GM18499 (cell line): ENCODE measurements around the gene TRAPPC12.

Source experiments
- ATAC-seq: cut with Tn5 transposase; IDR thresholded peaks from one replicate; pipeline ENCODE4 v1.9.1; 2021; ENCODE audit warnings: moderate number of reproducible peaks; ENCODE audit not compliant: insufficient read depth, unreplicated experiment

Gene TRAPPC12

DNA sequence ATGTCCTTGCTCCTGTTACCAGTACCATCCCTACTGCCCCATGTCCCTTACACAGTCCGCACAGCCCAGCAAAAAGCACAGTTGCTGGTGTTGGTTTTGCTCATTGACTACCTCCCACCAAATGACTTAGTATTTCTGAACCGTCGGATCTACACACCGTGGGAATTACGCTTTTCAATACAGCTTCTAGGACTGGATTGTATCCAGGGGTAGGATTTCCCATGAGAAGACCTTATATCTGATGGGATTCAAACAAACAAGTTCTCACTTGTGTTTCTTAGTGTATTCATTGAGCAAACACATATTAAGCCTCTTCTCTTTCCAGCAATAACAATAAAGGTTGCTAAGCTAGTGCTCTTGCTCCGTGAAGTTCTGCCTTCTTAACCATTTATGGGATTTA, 25.8 kb downstream of the TRAPPC12 start:
- ATAC-seq: no peak

DNA sequence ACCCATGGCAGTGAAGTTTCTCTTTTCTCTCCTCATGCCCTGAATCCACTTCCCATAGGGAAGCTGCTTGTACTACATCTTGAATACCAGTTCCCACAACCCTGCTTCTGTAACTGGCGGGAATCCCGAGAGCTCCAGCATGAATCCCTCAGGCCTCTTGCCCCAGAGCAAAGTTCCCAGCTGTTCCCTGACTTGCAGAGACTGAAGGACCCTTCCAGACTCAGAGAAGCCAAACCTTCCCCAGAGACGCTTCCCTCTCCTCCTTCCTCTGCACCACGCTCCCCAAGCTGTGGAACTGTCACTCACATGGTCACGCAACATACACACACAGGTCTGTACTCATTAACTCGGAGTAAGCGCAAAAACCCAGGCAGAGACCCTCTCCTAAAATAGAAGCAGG, 26.4 kb downstream of the TRAPPC12 start:
- ATAC-seq: no peak

DNA sequence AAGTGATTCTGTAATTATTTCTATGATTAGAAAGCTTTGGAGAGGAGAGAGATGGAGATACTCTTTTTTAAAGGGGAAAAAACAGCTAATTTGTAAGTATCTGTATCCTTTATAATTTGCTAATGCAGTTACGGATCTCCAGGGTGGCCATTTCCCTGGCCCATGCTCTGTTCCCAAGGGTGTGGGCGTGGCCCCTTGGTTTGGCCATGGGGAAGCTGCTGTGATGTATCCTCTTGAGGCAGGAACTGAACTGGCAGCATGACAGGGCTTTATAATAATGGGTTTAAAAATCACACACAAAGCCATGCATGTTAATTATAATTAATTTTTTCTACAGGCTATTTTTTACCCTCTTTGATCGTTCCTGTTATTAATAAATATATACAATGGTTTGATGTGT, 27.0 kb downstream of the TRAPPC12 start:
- no peak for ATAC-seq

DNA sequence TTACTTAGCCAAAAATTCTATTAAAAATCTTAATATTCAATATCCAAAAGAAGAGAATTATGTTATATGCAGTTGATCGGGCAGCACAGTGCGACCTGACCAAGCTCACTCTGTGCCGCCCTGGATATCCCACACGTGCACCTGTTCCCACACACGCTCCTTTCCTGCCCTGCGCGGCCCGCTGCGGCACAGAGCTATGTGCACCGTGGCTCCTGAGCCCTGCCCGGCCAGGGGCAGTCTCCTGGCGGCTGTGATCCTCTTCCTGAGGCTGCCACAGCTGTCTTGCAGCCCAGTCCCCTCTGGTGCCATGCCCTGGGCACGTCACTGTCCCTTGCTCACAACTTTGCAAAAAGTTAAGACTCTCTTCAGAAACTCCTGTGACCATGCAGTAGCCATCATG, 29.3 kb downstream of the TRAPPC12 start:
- ATAC-seq: no peak

GRCh38 chr2:3409627-3410170, 30.2 kb downstream of the TRAPPC12 start:
- no peak for ATAC-seq

DNA sequence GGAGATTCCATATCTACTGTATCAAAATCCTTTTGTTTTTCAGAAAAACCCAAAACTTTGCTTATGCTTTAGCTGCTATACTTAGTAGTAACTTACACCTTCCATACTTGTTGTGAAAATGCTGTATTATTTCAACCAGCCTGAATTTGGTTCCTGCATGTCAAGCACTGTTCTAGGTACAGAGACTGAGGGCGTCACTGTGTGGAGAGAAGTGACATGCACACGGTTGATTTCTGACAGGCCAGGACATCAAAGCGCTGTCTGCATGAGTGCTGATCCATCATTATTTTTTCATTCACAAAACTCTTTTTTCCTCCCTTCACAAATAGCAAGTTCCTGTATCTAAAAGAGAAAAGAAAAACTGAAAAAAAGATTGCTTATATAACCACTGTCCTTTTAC, 31.6 kb downstream of the TRAPPC12 start:
- ATAC-seq: no peak

GRCh38 chr2:3413697-3414096, 34.2 kb downstream of the TRAPPC12 start:
- no peak for ATAC-seq

DNA sequence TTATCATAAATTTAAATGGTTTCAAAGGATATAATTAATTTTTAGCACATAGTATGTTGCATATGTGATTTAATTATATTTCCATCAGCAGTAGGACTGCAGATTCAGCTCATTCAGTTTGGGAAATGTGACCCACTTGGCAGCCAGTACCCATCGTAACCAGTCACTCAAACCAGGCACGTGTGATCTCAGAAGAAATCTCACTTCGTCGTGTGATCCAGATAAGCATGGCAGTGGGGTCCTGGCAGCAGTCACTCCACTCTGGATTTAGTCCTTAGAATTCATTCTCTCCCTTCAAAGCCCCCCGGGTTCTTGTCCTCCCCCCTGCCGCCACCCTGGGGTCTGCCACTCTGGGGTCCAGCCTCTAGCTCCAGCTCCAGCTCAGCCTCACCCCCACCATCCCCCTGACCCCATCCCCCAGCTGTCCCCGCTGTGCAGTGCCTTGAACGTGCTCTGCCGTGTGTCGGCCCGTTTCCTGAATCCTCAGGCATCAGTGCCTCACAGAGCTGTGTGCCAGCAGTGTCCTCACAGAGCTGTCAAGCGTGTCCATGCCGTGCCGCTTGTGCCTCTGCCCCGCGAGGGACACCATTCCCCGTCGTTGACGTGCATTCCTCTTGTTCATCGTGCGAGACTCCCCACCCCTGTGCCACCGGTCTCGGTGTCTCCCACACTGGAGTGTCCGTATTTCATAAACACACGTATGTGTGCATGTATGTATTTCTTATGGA, 34.8 kb downstream of the TRAPPC12 start:
- ATAC-seq: no peak

DNA sequence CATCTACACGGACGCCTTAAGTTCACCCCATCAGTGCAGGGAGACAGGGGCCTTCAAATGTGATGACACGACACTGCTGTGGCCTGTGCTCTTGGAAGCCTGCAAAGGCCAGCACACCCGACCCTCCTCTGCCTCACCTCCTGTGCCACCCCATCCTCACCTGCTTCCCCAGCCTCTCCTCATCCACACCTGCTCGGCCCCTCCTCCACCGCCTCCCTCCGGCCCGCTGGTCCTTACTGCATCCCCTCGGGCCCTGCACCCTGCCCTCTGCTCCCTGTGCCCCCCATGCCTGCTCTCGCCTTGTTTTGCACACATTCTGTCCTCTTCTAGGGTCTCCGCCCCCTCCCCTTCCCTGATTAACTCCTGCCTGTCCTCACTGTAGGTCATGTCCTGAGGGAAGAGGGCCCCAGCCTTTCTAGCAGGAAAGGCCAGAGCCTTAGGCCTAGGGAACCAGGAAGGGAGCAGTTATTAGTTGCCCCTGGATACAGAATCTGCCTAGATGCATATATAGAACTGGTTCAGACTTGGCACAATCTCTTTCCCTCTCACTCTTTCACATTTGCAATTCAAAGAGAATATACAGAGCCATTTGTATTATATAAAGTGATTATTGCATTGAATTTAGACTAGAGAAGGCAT, 39.4 kb downstream of the TRAPPC12 start:
- no peak for ATAC-seq

DNA sequence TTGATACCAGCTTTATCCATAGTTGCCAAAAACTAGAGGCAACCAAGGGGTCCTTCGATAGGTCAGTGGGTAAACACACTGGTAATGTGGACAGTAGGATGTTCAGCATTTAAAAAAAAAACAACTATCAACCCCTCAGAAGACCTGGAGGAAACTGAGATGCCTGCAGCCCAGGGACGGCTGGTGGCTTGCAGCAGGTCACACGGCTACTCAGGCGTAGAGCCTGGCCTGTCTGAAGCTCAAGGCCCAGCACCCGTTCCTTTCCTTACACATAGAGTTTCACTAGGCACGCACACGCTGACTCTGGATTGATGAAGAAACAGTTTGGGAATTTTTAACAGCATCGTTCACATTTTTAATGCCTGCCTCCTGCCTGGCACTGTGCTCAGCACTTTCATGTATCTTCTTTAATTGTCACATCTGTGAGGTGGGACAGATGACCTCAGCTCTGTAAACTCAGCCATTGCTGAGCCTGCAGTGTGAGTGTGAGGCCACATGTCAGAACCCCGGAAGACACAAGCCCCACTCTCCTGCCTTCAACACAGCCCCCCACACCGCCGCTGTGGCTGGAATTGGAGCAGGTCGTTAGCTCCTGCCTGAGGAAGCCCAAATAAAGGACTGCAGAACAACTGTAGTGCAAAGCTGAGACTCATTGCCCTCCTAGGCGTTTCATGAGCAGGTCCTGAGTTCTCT, 40.7 kb downstream of the TRAPPC12 start:
- no peak for ATAC-seq

GRCh38 chr2:3420769-3421397, 41.4 kb downstream of the TRAPPC12 start:
- no peak for ATAC-seq

DNA sequence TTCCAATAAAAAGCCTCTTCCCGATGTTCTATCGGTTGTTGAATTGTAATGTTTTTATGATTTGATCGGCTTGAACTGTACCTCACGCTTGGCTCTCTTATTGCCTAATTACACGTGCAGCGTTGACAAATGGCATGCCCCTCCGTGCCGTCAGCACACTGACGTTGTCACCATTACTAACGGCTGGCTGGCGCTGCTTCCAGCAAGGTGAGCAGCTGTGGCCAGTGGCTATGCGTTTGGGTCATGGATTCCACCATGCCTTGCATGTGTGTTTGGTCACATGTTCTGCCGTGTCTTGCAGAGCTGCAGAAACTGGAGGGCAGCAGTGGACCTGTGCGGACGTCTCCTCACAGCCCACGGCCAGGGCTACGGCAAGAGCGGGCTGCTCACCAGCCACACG, 42.1 kb downstream of the TRAPPC12 start:
- ATAC-seq: no peak

DNA sequence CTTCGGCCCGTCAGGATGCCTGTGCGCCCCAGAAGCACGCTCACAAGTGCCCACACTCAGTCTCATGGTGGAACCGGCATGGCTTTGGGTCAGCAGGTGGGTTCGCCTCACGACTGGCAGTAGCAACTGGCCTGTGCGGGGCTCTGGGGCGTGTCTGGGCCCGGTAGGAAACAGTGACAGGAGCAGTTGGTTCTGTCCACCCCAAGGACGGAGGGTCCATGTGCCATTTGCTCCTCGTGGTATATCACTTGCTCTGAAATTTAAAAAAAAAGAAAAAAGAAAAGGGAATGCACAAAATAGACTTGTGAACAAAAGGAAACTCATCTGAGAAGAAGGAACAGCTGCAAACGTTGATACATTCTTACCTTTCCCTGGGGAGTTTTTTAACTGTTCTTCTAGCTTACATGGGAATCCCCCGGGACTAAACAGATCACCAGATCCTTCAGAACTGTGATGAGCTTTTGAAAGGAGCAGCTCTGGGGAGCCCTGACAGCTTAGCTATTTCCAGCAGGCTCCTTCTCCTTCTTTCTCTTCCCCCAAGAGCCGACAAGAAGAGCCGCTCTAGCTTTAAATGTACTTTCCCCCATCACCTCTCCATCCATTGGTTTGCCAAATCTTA, 42.8 kb downstream of the TRAPPC12 start:
- no peak for ATAC-seq

- no peak for ATAC-seq
Measured at GRCh38 chr2:3423492-3424170, 44.1 kb downstream of the TRAPPC12 start.

GRCh38 chr2:3424171-3424795, 44.8 kb downstream of the TRAPPC12 start:
- ATAC-seq: no peak

GRCh38 chr2:3426615-3427014, 47.1 kb downstream of the TRAPPC12 start:
- no peak for ATAC-seq

DNA sequence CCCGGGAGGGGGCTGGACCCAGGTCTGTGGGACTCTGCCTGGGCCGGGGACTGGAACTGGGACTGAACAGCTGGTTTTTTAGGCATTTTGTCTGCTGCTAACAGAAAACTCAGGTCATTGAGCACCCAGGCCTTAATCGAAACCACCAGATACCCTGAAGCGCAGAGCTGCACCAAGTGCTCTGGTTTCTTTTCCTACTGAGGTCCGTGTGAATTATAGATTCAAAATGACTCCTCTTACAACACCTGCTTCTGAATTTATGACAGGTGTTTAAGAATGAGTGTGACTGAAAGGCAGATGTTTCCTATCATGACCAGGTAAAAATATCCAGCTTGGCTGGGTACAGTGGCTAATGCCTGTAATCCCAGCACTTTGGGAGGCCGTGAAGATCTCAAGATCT, 47.8 kb downstream of the TRAPPC12 start:
- no peak for ATAC-seq

DNA sequence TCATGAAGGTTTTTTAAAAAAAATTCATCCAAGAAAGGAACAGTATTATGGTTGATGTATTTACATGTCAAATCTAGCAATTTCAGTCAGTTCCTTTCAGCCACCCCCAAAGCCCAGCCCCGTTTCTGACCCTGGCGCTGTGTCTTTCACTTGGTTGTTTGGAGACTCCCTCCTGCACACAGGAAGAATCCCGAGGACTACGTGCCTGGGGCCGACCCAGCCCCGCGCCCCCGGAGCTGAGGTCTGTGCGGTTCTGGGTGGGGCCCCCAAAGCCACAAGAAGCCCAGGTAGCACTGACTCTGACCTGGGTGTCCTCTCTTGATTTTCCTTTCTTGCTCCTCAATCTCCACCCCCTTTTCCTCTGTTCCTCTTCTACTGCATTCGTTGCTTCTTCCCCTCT, 49.1 kb downstream of the TRAPPC12 start:
- no peak for ATAC-seq

DNA sequence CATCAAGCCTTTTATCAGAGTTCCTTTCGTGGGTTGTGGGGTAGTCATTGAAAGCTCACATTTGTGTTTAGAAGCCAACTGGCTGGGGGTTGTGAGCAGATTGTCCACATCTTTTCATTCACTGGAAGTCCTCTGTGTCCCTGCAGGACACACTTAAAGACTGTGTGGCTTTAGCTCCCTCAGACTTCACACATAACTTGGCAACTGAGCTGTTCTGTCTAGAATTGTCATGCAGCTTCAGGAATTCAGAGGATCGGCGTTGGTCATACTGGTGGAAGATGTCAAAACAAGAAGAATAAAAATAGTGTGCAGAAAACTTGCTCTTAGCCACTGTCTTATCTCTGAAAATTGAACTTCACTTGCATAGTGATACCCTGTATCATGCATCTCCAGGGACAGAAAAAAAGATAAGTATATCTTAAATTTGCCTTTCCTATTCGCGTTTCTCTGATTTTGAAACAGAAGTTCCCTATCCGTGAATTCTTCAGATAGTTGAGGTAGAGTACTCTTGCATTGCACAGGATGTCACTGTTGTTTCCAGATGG, 49.6 kb downstream of the TRAPPC12 start:
- no peak for ATAC-seq
